DMS79 treated with DMSO at 0.1 percent for 48 hours (cell line): ENCODE data around the gene RPN1.

ENCODE experiments used
- DNase-seq: peaks from one replicate; lab custom pipeline; 2025; lab: John Stamatoyannopoulos, UW

RPN1 gene

GRCh38 chr3:128578346-128578745 is 72.3 kb downstream of the RPN1 start:
- no peak for DNase-seq

- no peak for DNase-seq
Measured at GRCh38 chr3:128577711-128578110, 72.9 kb downstream of the RPN1 start.

GRCh38 chr3:128576290-128576689 is 74.3 kb downstream of the RPN1 start:
- no peak for DNase-seq

- no peak for DNase-seq
Measured at GRCh38 chr3:128575777-128576176, 74.8 kb downstream of the RPN1 start.

- no peak for DNase-seq
Measured at GRCh38 chr3:128573707-128574162, 76.9 kb downstream of the RPN1 start.

DNA sequence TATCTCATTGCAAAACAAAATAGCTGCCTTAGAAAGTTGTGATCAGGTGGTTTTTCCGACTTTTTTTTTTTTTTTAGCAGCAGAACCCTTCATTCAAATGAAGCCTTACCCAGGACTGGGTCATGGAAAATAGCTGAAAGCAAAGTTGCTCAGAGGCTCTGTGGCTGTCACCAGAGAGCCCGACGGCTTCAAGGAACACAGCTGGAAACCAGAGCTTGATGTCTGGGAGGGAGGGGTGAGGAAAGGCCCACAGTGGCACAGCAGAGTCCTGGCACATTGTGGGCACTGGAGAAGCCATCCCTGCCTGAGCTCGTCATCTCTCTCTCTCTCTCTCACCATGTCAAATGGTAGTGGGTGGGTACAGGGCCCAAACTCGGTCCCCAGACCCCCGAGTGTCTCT is 77.5 kb downstream of the RPN1 start:
- no peak for DNase-seq

- DNase-seq = no peak
Measured at GRCh38 chr3:128572644-128573105, 77.9 kb downstream of the RPN1 start.

DNA sequence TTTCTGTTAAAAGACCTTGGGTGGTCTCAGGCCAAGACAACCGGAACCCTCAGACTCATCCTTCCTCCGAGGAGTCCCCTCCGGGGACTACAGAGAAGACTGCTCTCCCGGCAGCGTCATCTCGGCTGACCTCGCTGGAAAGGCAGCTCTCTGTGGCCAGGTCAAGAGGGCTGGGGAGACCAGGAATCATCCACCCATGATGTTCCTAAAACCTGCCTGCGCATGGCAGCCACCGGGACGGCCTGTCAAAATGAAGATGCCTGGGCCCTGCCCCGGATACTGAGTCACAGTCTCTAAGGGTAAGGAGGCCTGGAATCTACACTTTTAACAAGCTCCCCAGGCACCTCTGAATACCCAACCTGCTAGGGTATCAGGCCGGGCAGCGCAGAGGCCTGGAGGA is 78.6 kb downstream of the RPN1 start:
- no peak for DNase-seq
